ENCODE measurements around the gene NAA20.

NAA20 gene

DNA sequence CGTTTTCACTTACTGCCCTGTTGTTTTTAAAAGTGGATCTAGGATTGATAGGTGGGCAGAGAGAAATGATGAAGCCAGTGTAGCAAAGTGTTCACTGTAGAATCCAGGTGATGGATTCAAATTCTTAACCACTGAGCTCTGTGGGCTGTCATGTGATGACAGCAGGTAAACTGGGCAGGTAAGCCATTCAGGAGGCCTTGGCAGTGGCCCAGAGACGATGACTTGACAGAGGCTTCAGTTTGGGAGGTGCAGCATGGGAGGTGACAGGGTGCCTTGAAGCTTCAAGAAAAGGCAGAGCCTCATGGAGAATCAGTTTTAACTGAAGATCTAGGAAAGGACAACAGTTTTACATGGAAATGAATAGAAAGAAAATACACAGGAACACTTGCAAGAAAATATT lies 2.0 kb downstream of the NAA20 start:
- DNase-seq (ENCODE audit: low spot score), result no peak

DNA sequence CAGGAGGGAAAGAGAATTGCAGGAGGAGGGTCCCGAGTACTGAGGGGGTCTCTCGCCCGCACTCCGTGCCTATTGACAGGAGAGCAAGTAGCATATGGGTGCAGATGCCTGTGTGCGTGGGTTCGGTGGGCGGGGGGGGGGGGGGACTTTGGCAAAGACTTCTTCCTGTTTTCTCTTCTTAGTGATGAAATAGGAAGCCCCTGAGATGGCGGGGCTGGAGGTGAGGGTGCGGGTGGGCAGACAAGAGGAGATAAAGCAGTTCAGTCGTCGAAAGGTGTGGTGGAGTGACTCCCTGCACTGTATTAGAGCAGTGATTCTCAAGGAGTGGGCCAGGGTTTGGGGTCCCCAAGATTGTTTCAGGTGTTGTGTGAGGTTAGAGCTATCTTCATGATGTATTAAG lies 3.7 kb downstream of the NAA20 start:
- DNase-seq (ENCODE audit: low spot score), result no peak

DNA sequence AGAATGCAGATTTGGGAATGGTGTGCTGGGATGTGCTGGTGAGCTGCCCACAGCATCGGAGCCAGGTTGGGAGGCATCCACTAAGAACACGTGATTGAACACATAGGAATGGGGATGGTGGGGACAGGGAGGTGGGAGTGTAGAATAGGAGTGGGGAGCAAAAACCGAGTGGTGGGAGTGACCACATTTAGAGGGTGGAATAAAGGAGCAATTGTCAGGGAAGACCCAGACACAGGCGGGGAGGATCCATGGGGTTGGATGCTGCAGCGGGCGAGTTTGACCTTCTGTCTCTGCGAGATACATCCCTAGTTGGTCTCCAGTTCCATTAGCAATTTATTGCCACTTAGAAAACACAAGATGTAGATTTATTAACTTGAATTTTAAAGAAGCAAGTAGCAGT lies 4.7 kb downstream of the NAA20 start:
- no peak for DNase-seq (ENCODE audit: low spot score)

DNA sequence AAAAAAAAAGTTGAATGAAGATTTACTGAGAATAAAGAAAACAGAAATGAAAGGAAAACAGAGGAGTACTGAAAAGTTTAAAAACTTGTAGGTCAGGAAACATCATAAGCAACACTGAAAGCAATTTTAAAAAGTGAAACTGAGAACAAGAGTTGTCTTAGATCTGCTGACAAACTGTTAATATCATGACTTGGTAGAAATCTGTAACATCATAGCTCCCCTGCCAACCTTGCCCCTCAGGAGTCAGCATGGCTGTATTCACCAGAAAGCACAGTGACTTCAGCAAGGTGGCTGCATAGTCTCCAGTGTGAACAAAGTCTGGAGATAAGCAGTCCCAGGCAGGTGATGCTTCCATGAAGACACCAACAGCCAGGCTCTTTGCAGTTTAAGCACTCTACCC lies 5.3 kb downstream of the NAA20 start:
- no peak for DNase-seq (ENCODE audit: low spot score)

DNA sequence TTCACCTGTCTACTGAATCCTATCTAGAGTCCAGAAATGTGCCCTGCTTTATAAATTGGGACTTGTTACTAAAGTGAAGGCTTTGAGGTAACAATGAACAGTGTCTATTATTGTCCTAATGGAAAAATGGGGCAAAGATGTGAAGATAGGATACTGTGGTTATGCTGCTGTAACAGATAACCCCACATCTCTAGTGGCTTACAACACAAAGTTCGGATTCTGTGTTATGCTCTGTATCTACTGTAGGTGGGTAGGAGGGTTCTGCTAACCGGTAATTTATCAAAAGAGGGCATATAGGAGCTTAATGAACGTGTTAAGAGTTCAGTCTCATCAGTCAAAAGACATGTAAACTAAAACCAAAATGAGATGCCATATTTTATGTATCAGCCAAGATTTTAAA lies 6.2 kb downstream of the NAA20 start:
- DNase-seq (ENCODE audit: low spot score), result no peak

DNA sequence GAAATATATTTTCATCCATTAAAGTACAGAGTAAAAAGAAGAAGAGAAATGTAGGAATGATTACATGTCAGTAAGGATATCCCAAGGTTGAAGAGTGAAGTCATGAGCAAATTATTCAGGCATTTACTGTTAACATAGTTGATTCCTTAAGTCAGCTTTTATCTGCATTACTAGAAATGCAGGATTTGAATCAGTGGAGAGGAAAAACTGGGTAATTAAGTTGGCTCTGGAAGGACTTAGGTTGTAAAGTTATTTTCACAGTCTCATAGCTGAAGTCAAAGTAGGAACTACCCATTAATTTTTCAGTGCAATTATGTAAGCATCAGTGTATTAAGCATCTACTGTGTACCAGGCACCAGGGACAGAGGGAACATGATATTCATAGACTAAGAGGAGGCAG lies 7.8 kb downstream of the NAA20 start:
- DNase-seq (ENCODE audit: low spot score), result no peak

DNA sequence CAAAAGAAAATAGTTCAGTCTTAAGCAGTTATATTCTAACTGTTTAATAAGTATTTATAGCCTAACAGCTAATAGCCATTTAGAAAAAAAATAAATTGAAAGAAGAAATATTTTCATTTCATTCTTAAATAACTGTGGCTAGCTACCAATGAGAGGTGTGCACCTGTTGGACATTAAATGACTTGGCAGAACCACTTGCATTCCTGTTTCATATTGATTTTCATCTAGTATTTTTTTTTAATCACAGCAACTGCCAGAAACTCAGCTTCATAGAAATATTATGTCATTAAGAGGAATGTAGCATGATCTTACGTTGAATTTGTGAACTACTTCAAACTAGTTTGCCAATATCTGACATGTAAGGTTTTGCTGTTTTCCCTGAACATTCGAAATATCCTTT lies 10.1 kb downstream of the NAA20 start:
- no peak for DNase-seq (ENCODE audit: low spot score)

DNA sequence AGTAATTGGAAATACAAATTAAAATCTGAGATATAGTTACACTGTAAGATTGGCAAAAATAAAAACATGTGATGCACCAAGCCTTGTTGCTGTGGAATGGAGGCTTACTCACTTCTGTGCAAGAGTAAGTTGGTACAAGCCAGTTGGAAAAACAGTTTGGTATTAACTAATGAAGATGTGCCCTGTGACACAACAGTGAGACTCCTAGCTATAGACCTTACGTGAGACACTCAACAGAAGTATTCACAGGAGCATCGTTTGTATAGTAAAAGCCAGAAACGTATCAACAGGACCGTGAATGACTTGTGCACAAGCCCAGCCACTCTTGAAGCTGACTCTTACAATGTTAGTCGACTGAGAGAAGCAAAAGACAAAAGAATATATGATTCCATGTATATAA lies 14.6 kb downstream of the NAA20 start:
- DNase-seq (ENCODE audit: low spot score), result no peak

DNA sequence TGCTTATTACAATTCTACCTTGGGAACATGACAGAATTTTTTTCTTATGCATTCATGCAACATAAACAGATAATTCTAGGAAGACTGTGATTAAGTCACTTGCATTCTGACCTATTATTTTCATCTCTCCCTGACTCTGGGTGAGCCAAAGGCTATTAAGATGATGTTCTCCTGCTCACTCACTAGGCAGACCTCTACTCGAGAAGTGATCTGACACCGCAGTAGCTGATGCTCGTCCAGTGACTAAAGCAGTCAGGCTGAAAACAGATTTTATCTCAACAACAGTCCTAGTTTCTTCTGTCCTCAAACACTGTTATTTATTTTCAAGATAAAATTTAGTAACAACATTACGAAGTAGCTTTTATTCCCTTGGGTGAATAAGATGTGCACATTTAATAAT lies 17.3 kb downstream of the NAA20 start:
- DNase-seq (ENCODE audit: low spot score), result no peak

DNA sequence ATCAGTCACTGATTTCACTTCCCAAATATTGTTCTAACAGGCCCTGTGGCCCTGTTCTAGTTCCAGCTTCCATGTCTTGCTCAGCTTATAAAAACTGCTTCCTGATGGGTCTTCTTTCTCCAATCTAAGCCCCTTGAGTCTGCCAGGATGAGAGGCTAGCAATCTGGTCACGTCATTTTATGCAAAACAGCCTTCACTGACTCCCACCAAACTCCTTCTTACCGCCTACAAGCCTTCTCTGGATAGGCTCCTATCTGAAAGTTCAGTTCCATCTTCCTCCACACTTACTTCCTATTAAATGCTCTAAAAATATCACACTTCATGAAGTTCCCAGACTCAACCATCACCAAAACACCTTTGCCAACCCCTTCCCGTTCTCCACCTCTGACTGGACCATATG lies 19.6 kb downstream of the NAA20 start:
- no peak for DNase-seq (ENCODE audit: low spot score)

DNA sequence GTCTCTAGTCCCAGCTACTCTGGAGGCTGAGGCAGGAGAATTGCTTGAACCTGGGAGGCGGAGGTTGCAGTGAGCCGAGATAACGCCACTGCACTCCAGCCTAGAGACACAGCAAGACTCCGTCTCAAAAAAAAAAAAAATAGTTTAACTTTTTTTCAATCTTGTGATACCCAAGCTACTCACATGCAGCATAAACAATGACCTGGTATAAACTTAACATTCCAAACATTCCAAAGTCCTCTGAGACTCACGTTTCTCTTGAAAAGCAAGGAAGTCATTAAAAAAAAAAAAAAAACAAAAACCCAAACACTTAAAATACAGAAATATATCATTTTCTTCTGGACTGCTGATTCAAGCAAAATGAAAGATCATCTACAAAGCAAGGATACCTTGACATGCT lies 20.8 kb downstream of the NAA20 start:
- no peak for DNase-seq (ENCODE audit: low spot score)

DNA sequence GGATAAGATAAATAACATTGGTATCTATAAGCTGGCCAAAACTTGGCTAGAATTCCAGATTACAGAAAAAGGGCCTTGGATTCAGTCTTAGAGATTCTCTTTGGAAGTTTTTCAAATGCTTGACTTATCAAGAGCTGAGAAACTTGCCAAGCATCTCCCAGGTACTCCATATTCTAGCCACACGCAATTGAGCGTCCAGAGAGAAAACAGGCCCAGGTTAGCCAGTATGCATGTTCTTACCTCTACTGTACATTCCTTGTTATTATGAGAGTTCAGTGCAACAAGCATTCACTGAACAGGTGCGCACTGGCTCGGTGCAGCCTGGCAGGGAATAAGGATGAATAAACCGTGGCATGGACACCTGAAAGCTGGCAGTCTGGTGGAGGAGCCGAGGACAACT lies 21.4 kb downstream of the NAA20 start:
- no peak for DNase-seq (ENCODE audit: low spot score)

DNA sequence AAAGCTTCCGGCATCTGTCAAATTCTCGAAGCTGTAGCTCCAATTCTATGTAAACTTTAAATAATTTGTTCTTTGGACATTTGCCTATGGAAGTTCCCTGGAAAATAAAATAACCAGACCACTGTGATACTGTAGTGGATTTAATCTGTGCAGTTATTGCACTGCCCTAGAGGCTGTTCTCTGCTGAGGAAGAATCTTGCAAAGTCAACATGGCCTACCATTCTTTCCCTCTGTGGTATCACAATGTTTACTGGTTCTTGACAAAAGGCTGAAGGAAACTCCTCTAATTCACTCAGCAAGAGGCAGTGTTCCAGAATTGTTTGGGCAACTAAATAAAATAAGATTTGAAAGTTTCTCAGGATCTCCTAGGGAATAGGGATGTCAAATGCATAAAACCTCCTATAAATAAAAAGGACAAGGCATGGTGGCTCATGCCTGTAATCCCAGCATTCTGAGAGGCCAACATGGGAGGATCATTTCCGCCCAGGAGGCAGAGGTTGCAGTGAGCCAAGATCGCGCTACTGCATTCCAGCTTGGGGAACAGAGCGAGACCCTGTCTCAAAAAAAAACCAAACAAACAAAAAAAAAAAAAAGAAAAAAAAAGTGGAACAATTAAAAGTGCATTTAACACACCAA lies 22.7 kb downstream of the NAA20 start:
- DNase-seq (ENCODE audit: low spot score), result no peak

DNA sequence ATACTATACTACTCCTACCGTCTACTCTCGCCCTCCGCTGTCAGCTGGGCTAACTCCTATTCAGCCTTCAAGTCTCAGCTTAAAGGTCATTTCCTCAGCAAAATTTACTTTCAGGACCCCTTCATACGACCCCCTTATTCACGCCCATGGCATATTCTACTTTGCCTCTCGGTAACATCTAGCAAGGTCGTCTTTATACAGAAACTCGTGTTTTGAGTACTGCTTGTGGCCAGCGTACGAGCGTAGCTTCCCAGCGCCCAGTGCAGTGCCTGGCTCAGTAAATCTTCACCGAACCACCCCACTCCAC lies 34.6 kb downstream of the NAA20 start:
- DNase-seq (ENCODE audit: low spot score), result no peak

DNA sequence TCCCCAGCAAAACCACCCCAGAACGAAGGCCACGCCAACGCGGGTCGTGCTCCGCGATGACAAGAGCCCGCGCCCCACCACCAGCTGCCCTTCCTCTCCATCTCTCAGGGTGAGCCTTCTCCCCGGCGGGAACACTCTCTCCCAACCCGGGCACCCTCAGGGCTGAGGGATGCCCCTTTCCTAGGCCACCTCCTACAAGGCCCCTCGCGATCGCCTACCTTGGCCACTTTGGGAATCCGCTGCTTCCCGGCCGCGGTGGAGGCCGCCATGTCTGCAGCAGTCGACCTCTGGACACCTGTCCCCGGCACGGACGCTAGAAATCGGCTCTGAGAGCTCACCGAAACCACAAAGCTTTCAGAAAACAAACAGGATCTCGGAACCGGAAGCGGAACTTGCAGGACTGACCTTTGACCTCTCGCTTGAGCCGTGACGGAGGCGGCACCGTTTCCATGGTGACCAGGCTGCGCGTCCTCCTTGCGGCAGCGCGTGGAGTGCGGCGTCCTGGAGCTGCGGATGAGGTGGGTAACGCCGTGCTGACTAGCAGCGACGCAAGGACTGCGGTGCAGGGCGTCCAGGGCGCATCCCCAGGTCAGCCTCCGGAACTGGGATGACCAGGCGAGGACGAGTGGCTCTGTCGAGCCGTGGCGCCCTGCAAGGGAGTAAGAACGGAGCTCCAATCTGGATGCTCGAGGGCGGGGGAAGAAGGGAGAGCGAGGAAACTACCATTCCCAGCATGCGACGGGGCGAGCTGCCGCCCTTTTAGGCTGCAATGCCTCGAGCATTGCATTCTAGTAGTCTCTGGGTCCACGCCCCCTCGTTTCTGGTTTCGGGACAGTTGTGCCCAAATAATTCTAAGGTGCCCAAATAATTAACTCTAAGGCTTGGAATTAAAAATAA lies 35.2 kb downstream of the NAA20 start, which contains the start of the genes CFAP61 and CRNKL1:
CFAP61 (plus strand) TSS at position 459 of the 897 bp plus-strand sequence. CDS start 4,122 bp downstream, outside the sequence.
CRNKL1 (minus strand) TSS at position 393 of the 897 bp plus-strand sequence; CDS start at position 269, 124 bp downstream.
- peak; percentile 97 for DNase-seq (ENCODE audit: low spot score)

DNA sequence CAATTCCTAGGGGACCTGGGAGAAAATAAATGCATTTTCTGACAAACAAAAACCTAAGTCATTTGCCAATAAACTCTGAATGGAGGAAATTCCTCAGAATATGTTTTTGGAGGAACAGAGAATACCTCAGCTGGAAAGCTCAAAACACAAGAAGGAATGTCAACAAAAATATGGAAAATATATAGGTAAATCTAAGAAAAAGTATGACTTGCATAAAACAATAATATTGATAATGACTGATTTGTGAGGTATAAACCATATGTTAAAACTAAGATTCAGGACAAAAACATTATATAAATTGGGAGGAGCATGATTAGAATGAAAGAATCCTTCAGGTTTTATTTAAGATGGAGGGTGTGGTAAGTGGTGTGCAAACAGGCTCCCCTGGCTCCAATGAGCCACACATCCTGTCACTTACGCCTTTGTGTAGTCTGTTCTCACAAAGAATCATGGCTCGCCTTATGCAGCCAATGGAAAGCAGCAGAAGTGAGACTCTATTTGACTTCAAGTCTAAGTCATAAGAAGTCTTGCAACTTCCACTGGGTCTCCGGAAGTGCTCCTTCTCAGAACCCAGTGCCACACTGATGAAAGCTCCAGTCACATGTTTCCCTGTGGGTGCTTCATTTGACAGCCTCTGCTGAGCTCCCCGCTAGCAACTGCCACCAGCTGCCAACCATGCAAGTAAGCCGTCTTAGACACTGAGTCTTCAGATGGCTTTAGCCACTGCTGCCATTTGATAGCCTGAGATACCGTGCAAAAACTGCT lies 43.3 kb downstream of the NAA20 start:
- no peak for DNase-seq (ENCODE audit: low spot score)

DNA sequence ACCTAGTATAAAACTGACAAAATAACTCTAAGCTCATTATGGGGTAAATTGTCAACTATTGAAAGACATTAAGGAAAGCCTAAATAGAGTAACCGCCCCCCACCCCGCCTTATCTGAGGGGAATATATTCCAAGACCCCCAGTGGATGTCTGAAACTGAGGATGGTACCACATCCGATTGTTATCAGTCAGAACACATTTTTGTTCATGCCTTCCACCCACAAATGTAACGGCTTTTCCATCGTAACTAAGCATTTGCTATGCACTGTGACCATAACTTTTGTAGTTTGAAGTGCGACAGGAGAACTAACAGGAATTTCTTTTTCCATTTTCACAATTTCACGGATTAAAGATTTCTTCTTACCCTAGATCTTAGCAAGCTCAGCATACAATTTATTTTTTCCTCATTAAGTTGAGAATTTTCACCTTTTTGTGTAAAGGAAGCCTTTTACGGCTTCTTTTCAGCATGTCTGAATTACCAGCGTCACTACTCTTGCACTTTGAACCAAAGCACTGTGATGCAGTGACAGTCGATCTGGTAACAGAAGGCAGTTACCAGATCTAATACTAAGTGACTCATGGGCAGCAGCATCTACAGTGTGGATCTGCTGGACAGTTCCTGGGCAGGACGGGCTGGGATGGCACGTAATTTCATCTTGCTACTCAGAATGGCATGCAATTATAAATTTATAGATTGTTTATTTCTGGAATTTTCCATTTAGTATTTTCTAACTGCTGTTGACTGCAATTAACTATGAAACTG lies 47.0 kb downstream of the NAA20 start:
- no peak for DNase-seq (ENCODE audit: low spot score)

DNA sequence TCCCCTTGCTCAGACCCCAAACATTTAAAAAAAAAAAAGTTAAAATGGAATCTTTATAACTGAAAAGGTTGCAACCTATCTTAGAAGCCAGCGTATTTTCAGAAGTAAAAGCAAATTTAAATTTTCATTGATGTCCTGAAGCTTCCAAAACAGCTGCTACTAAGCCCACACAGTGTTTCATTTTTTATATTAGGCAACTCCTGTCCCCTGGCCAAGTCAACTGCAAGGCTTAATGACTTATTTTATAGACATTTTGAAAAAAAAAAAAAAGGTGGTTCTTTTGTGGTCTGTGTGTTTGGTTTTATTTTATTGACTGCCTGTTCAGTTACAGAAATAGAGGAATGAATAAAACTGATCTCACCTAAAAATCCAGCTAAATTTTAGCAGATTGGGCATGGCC lies 48.2 kb downstream of the NAA20 start:
- no peak for DNase-seq (ENCODE audit: low spot score)

DNA sequence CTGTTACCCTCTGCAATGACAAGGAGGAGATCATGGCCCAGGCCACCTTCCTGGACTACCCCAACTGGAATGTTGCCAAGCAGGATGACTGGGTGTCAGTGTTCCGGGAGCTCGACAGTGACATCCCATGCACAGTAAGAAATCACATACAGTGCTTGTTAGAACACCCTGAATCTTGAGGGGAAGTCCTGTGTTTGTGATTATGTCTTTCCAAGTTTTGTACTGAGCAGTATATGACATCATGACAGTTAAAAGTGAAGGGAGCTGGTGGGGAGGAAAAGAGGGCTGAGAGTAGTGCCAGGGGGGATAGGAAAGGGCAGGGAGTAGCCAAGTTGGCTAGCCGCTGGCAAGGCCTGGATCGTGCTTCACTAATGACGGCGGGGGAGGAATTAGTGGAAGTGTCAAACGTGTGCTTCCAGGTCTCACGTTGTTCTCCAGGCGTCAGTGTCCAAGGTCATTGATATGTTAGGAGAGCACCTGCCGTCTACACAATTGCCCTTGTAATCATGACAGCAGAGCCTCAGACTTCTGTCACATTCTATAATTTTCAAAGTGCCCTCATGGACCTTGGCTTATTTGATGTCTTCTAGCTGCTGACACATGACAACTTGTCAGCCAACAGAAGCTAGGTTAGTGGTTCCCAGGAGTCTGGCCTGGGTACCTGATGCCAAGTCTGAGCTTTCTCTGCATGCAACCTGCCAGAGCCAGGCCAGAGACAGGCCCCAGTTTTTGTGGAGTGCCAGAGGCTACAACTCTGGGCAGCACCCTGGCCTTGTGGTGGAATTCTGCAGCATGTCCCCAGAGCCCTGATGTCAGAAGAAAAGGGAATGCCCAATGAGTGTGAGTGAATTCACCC lies 53.9 kb downstream of the NAA20 start:
- DNase-seq (ENCODE audit: low spot score), result no peak

DNA sequence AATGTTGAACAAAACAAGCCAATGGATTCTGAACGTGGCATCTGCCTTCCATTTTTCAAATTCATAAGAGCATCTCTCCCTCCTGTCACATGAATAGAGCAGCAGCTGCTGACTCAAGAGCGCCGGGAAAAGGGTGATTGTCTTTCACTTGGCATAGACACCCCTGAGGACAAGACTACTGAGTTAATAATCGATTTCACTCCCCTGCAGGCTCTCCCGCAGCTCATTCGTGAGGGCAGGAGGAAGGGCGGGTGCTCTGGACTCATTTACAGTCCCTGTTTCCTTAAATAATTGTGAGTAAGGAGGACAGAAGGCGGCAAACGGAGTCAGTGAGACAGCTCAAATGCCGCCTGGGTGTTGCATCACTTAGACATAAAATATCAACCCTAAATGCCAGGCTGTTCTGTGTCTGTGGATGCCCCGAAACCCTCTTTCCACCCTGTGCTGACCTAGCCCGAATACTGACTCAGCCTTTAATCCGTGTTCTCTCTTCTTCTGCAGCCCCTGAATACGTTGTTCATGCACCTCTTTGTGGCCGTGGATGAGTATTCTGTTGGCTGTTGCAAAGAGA lies 56.7 kb downstream of the NAA20 start:
- no peak for DNase-seq (ENCODE audit: low spot score)

DNA sequence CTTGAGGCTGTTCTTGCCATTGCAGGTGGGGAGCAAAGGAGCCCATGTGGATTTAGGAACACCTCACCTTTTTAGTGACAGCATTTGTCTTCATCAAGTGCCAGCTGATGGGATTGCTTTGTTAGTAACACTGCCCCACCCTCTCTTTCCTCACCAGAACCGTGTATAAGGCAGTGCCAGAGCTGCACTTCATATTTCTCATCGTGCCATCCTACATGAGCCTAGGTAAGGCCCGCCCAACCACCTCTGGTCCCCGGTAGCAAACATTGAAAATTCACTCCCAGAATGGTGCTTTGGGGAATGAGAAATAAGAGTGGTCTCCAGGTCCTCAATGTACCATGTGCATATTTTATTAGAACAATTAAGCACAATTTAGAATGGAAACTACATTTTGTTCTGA lies 57.9 kb downstream of the NAA20 start:
- DNase-seq (ENCODE audit: low spot score), result no peak

All from left forelimb (tissue), 1 donor.